ENCODE data around the gene FAF2.

- TF ChIP-seq CTCF (IDR thresholded peaks at IDR 0.05) (no peak), POLR2A (IDR thresholded peaks at IDR 0.05) (no peak)
Measured at GRCh38 chr5:176429972-176430371, 18.2 kb upstream of the FAF2 start.

Measured in adrenal gland (tissue), 5 donors.